ENCODE measurements around the gene DDX39B.
A peak's percentile ranks its signal among the peaks of the same experiment; 100 is the strongest.

DDX39B gene

DNA sequence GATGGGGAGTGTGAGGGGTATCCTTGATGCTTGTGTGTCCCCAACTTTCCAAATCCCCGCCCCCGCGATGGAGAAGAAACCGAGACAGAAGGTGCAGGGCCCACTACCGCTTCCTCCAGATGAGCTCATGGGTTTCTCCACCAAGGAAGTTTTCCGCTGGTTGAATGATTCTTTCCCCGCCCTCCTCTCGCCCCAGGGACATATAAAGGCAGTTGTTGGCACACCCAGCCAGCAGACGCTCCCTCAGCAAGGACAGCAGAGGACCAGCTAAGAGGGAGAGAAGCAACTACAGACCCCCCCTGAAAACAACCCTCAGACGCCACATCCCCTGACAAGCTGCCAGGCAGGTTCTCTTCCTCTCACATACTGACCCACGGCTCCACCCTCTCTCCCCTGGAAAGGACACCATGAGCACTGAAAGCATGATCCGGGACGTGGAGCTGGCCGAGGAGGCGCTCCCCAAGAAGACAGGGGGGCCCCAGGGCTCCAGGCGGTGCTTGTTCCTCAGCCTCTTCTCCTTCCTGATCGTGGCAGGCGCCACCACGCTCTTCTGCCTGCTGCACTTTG, 33.6 kb upstream of the DDX39B start, which contains the start of gene TNF:
TNF (plus strand) TSS at position 231 of the 567 bp plus-strand sequence; CDS start at position 408, 177 bp downstream.
- DNase-seq, result peak; percentile 88

GRCh38 chr6:31574106-31575061, 32.6 kb upstream of the DDX39B start:
- peak; percentile 58 for DNase-seq

DNA sequence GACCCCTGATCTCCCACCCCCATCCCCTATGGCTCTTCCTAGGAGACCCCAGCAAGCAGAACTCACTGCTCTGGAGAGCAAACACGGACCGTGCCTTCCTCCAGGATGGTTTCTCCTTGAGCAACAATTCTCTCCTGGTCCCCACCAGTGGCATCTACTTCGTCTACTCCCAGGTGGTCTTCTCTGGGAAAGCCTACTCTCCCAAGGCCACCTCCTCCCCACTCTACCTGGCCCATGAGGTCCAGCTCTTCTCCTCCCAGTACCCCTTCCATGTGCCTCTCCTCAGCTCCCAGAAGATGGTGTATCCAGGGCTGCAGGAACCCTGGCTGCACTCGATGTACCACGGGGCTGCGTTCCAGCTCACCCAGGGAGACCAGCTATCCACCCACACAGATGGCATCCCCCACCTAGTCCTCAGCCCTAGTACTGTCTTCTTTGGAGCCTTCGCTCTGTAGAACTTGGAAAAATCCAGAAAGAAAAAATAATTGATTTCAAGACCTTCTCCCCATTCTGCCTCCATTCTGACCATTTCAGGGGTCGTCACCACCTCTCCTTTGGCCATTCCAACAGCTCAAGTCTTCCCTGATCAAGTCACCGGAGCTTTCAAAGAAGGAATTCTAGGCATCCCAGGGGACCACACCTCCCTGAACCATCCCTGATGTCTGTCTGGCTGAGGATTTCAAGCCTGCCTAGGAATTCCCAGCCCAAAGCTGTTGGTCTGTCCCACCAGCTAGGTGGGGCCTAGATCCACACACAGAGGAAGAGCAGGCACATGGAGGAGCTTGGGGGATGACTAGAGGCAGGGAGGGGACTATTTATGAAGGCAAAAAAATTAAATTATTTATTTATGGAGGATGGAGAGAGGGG, 31.7 kb upstream of the DDX39B start:
- DNase-seq, result no peak

GRCh38 chr6:31572041-31572911, 30.5 kb upstream of the DDX39B start, which contains the start of gene LTA:
Gene LTA, plus strand, starts transcription at chr6:31572289. Its CDS starts 454 bp downstream, at chr6:31572743.
- peak; percentile 84 for DNase-seq

DNA sequence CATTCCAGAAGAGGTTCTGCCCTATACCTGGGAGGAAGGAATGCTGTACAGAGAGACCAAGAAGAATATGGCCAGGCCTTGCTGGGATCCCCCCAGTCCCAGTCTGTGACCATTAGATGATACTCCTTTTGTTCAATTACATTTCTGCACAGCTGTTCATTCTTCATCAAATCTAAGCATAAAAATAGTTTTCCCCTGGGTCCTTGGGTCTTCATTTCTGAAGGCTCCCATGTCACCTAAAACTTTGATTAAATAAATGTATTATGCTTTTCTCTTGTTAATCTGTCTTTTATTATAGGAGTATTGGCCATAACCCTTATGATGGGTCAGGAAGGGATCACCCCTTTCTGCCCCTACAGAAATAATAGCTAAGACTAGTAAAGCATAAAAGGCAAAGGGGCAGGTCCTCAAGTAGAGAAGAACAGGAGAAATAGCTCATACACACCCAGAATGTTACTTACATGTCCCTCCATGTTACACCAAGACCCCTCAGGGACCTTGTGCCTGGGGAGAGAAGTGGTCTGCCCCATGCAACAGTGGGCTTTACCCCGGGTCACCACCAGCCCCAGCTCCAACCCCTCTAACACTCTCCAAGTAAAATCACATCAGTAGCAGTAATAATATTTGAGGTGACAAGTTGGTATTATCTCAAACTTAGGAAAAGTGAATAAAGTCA, 28.2 kb upstream of the DDX39B start:
- DNase-seq, result no peak

- DNase-seq, result peak; percentile 78
Observed at GRCh38 chr6:31568537-31568961, 26.7 kb upstream of the DDX39B start.

- peak; percentile 10 for DNase-seq
Observed at GRCh38 chr6:31567531-31568370, 25.9 kb upstream of the DDX39B start.

GRCh38 chr6:31560697-31561058, 18.9 kb upstream of the DDX39B start:
- no peak for DNase-seq

DNA sequence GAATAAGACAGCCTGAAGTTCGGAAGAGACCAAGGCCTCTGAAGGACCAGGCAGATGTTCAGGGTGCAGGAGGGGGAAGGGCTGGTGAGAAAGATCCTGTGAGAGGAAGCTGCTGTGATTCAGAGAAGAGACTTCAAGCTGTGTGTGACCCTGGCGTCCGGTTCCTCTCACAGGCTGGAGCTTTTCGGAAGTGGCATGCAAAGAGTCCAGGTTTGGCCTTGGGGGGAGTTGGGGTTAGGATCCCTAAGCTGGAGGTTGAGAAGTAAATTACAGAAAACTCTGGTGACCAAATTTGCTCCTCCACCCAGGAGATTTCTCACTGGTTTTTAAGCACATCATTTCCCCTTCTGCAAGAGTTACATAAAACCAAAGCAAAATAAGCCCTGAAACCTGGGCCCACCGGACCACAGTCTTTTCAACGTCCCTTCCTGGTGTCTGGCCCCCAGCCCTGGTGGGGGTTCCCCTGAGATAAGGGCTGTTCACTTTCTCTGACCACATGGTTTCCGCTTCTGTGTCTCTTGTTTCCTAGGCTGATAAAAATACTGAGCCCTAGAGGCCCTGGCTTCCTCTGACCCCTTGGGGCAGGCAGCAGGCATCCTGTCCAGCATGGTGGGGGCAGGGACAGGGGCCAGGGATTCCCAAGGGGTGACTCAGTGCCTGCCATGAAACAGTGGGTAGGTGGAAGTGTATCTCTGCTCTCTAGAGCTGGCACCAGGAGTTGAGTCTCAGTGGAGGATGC, 18.3 kb upstream of the DDX39B start:
- peak; percentile 53 for DNase-seq

DNA sequence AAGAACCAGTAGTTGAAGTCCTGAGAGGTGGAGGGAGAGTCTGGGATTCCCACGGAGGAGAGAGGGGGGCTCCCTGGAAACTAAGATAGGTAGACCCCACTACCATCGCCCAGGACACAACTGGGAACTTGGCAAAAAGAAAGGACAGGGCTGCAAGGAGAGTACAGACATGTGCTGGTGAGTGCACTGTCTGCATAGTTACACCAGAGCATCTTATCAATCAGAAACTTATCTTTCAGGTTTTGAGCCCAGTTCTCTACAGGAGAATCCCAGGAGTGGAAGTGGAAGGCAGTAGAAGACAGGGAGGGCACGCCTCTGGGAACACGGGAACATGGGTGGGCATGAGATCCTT, 17.8 kb upstream of the DDX39B start:
- DNase-seq, result no peak

- DNase-seq, result peak; percentile 81
Observed at GRCh38 chr6:31558631-31559500, 17.1 kb upstream of the DDX39B start.

GRCh38 chr6:31558318-31558625, 16.5 kb upstream of the DDX39B start:
- DNase-seq, result no peak

DNA sequence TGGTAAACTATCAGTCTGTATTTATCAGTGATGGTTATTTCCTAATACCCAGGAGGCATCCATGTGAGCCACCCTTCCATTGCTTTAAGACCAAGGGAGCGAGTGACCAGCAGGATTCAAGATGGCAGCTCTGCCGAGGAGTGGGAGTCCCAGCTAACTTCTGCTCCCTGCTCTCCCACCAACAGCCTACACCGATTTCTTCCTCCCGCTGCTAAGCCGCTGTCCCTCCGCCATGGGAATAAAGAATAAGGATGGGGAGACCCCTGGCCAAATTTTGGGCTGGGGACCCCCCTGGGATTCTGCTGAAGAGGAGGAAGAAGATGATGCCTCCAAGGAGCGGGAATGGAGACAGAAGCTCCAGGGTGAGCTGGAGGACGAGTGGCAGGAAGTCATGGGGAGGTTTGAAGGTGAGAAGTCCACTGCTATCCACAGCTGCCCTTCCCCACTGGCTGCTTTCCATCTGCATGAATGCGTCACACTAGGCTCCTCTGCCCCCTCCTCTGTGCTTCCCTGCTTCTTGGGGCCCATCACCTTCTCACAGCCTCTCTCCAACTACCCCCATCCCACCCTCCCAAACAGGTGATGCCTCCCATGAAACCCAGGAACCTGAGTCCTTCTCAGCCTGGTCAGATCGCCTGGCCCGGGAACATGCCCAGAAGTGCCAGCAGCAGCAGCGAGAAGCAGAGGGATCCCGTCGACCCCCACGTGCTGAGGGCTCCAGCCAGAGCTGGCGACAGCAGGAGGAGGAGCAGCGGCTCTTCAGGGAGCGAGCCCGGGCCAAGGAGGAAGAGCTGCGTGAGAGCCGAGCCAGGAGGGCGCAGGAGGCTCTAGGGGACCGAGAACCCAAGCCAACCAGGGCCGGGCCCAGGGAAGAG, 15.9 kb upstream of the DDX39B start:
- no peak for DNase-seq

- no peak for DNase-seq
Observed at GRCh38 chr6:31556307-31556706, 14.5 kb upstream of the DDX39B start.

GRCh38 chr6:31551371-31551770, 9.6 kb upstream of the DDX39B start:
- peak; percentile 72 for DNase-seq

DNA sequence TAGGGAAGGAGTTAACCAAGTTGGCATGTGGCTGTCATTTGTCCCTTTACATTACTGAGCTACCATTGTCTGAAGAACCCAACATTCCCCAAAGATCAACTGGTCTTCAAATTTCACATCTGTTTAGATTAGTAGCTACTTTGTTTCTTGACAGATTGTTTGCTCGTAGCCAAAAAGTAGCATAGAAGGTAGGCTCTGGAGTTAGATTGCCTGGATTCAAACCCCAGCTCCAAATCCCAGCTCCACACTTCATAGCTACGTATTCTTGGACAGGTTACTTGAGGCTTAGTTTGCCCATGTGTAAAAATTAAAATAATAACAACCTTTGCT, 6.7 kb upstream of the DDX39B start:
- DNase-seq, result no peak

GRCh38 chr6:31547727-31548543, 6.1 kb upstream of the DDX39B start:
- DNase-seq, result no peak
